Rectal smooth muscle tissue (tissue), 1 donor: ENCODE results near the gene ANKRD44.
"Not testable (repeated sequence)": the region's sequence is repeated elsewhere in the genome, so short reads cannot be mapped to it uniquely, and the experiment has no call there.

Experiments
- H3K27ac ChIP-seq: one replicate; pipeline ENCODE4 v1.7.0; 2013; ENCODE audit warnings: low read depth, low read length, inconsistent platforms
- H3K27me3 ChIP-seq: one replicate; pipeline ENCODE4 v1.7.0; 2013; ENCODE audit warnings: low read length; ENCODE audit not compliant: control insufficient read depth, insufficient read depth
- H3K36me3 ChIP-seq: one replicate; pipeline ENCODE4 v1.7.0; 2013; ENCODE audit warnings: low read length; ENCODE audit not compliant: control insufficient read depth, insufficient read depth
- H3K4me1 ChIP-seq: one replicate; pipeline ENCODE4 v1.7.0; 2013; ENCODE audit warnings: low read length; ENCODE audit not compliant: control insufficient read depth, insufficient read depth
- H3K4me3 ChIP-seq: one replicate; pipeline ENCODE4 v1.7.0; 2013; ENCODE audit warnings: low read length
- H3K9ac ChIP-seq: one replicate; pipeline ENCODE4 v1.7.0; 2013; ENCODE audit warnings: low read length

The ANKRD44 gene

GRCh38 chr2:197310271-197310985, at the start of gene ANKRD44:
Gene ANKRD44, minus strand, starts transcription at chr2:197310780. Its CDS starts 176 bp downstream, at chr2:197310604.
- H3K4me1 ChIP-seq = peaks cover 9% of the 10 kb centered on the region
- H3K27me3 ChIP-seq = no peaks in the 10 kb centered on the region

GRCh38 chr2:197359859-197360258, 49.3 kb upstream of the ANKRD44 start:
- Histone ChIP-seq H3K4me3 (no peak overlapping the region), H3K36me3 (no peaks in the 10 kb centered on the region), H3K4me1 (no peaks in the 10 kb centered on the region), H3K27me3 (no peaks in the 10 kb centered on the region), H3K27ac (no peak overlapping the region), H3K9ac (no peak overlapping the region)

More at GRCh38 chr2:197310271-197310985, at the start of gene ANKRD44:
- Histone ChIP-seq H3K36me3 (no peaks in the 10 kb centered on the region), H3K9ac (peak within 1 kb of the TSS; percentile 77), H3K4me3 (peak within 1 kb of the TSS; percentile 94), H3K27ac (peak within 1 kb of the TSS; percentile 74)

GRCh38 chr2:197358931-197359330, 48.4 kb upstream of the ANKRD44 start:
- no peaks in the 10 kb centered on the region for H3K4me1 ChIP-seq
- H3K9ac ChIP-seq = no peak overlapping the region
- H3K27me3 ChIP-seq = no peaks in the 10 kb centered on the region
- no peak overlapping the region for H3K4me3 ChIP-seq
- no peak overlapping the region for H3K27ac ChIP-seq
- no peaks in the 10 kb centered on the region for H3K36me3 ChIP-seq

- Histone ChIP-seq H3K4me3 (no peak overlapping the region), H3K27me3 (no peaks in the 10 kb centered on the region), H3K27ac (no peak overlapping the region), H3K9ac (no peak overlapping the region), H3K4me1 (no peaks in the 10 kb centered on the region), H3K36me3 (no peaks in the 10 kb centered on the region)
These were observed 47.4 kb upstream of the ANKRD44 start for GRCh38 chr2:197357986-197358385.

GRCh38 chr2:197356136-197356535, 45.6 kb upstream of the ANKRD44 start:
- Histone ChIP-seq H3K4me1 (no peaks in the 10 kb centered on the region), H3K36me3 (no peaks in the 10 kb centered on the region), H3K27ac (no peak overlapping the region), H3K27me3 (no peaks in the 10 kb centered on the region), H3K4me3 (no peak overlapping the region), H3K9ac (no peak overlapping the region)

- Histone ChIP-seq H3K27me3 (no peaks in the 10 kb centered on the region), H3K9ac (no peak overlapping the region), H3K36me3 (no peaks in the 10 kb centered on the region), H3K4me3 (no peak overlapping the region), H3K4me1 (no peaks in the 10 kb centered on the region), H3K27ac (no peak overlapping the region)
These were observed 43.6 kb upstream of the ANKRD44 start for GRCh38 chr2:197354169-197354558.

GRCh38 chr2:197353393-197354168, 43.0 kb upstream of the ANKRD44 start:
- H3K4me3 ChIP-seq = no peak overlapping the region
- H3K27me3 ChIP-seq = no peaks in the 10 kb centered on the region
- H3K36me3 ChIP-seq = no peaks in the 10 kb centered on the region
- H3K4me1 ChIP-seq = no peaks in the 10 kb centered on the region
- no peak overlapping the region for H3K9ac ChIP-seq
- no peak overlapping the region for H3K27ac ChIP-seq

GRCh38 chr2:197349699-197350098, 39.1 kb upstream of the ANKRD44 start:
- Histone ChIP-seq H3K4me1 (no peaks in the 10 kb centered on the region), H3K27me3 (no peaks in the 10 kb centered on the region), H3K27ac (no peak overlapping the region), H3K36me3 (no peaks in the 10 kb centered on the region), H3K4me3 (no peak overlapping the region), H3K9ac (no peak overlapping the region)

GRCh38 chr2:197348721-197349360, 38.3 kb upstream of the ANKRD44 start:
- Histone ChIP-seq H3K27me3 (no peaks in the 10 kb centered on the region), H3K4me3 (no peak overlapping the region), H3K27ac (no peak overlapping the region), H3K4me1 (no peaks in the 10 kb centered on the region), H3K36me3 (no peaks in the 10 kb centered on the region), H3K9ac (no peak overlapping the region)

GRCh38 chr2:197345846-197346370, 35.3 kb upstream of the ANKRD44 start:
- Histone ChIP-seq H3K36me3 (no peaks in the 10 kb centered on the region), H3K27me3 (no peaks in the 10 kb centered on the region), H3K4me3 (no peak overlapping the region), H3K9ac (no peak overlapping the region), H3K4me1 (no peaks in the 10 kb centered on the region), H3K27ac (no peak overlapping the region)

- H3K36me3 ChIP-seq = not testable (repeated sequence)
These were observed 33.4 kb upstream of the ANKRD44 start for GRCh38 chr2:197343968-197344367.

GRCh38 chr2:197340591-197340990, 30.0 kb upstream of the ANKRD44 start:
- no peak overlapping the region for H3K27ac ChIP-seq
- H3K9ac ChIP-seq = no peak overlapping the region
- no peaks in the 10 kb centered on the region for H3K27me3 ChIP-seq
- H3K4me1 ChIP-seq = no peaks in the 10 kb centered on the region
- H3K36me3 ChIP-seq = no peaks in the 10 kb centered on the region
- H3K4me3 ChIP-seq = no peak overlapping the region

More at GRCh38 chr2:197343968-197344367, 33.4 kb upstream of the ANKRD44 start:
- H3K9ac ChIP-seq, H3K4me3 ChIP-seq, H3K27ac ChIP-seq, H3K27me3 ChIP-seq, H3K4me1 ChIP-seq: not testable (repeated sequence)
